AG04450 (cell line): ENCODE measurements around the gene TNK2. TPM values are rescaled to one million over a fixed set of nuclear protein-coding genes. Genes with fewer than 3 reads are reported as not detected.

Experiments used
- CTCF ChIA-PET: fragments of 300-600, 350-600 bp; formaldehyde crosslinking; extraction: SDS; loops from one replicate; lab custom pipeline; 2022; ENCODE audit warnings: antibody characterized with exemption, inconsistent platforms; lab: Charles Lee
- POLR2A ChIA-PET: fragments of 350-600 bp; formaldehyde crosslinking; extraction: SDS; loops from one replicate; lab custom pipeline; 2021; ENCODE audit warnings: antibody characterized with exemption, inconsistent platforms; lab: Yijun Ruan, JAX
- DNase-seq: peaks from one replicate; pipeline ENCODE4 v3.0.0-alpha.2; 2011; ENCODE audit warnings: low read depth, low spot score
- H3K27ac ChIP-seq: one replicate; pipeline ENCODE4 v1.5.1; 2012; ENCODE audit warnings: low read depth, low read length, control low read depth
- H3K27me3 ChIP-seq: one replicate; pipeline ENCODE4 v1.6.0; 2012; ENCODE audit warnings: low read length; ENCODE audit not compliant: control insufficient read depth, insufficient read depth
- H3K4me3 ChIP-seq: 2 replicates; pipeline ENCODE4 v1.5.1; 2011; ENCODE audit warnings: mild to moderate bottlenecking, low read depth, low read length, control low read depth
- H3K9me3 ChIP-seq: 2 replicates; pipeline ENCODE4 v1.5.1; 2012; ENCODE audit warnings: low read length; ENCODE audit not compliant: control insufficient read depth, insufficient read depth
- polyA plus RNA-seq: library from polyadenylated mRNA; depleted of rRNA; stranded (reverse); fragments of >200 nt; gene quantifications from 2 replicates; pipeline ENCODE4 v1.2.3, GENCODE V29; 2011
- TF ChIP-seq, protein P1 (sequence below): IDR thresholded peaks from 2 replicates; pipeline ENCODE4 v1.5.1; 2011; ENCODE audit warnings: low read depth, low read length, control low read depth, inconsistent platforms

Gene TNK2
- polyA plus RNA-seq, 1 experiment, result 2.7 TPM

- Histone ChIP-seq H3K27ac (peak overlapping the region; percentile 31), H3K4me3 (peak overlapping the region; percentile 72), H3K9me3 (no peaks in the 10 kb centered on the region; the same call in 1 of the 2 replicates), H3K27me3 (no peaks in the 10 kb centered on the region)
- ChIA-PET CTCF (interaction anchor here (0.6 to 7.1 kb wide), 23 partner anchors 8 to 359 kb away, joined by 3 to 143 read pairs (median 6); partner anchors contain the start of gene TNK2), POLR2A (interaction anchor here (0.6 to 1.3 kb wide), 8 partner anchors 12 to 1109 kb away, joined by 3 to 6 read pairs (median 4); partner anchors contain the start of gene TNK2)
- no peak for DNase-seq
- TF ChIP-seq, protein P1, sequence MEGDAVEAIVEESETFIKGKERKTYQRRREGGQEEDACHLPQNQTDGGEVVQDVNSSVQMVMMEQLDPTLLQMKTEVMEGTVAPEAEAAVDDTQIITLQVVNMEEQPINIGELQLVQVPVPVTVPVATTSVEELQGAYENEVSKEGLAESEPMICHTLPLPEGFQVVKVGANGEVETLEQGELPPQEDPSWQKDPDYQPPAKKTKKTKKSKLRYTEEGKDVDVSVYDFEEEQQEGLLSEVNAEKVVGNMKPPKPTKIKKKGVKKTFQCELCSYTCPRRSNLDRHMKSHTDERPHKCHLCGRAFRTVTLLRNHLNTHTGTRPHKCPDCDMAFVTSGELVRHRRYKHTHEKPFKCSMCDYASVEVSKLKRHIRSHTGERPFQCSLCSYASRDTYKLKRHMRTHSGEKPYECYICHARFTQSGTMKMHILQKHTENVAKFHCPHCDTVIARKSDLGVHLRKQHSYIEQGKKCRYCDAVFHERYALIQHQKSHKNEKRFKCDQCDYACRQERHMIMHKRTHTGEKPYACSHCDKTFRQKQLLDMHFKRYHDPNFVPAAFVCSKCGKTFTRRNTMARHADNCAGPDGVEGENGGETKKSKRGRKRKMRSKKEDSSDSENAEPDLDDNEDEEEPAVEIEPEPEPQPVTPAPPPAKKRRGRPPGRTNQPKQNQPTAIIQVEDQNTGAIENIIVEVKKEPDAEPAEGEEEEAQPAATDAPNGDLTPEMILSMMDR, result peak; percentile 45; the same call in 1 of the 2 replicates
Measured at GRCh38 chr3:195895078-195895860, 13.1 kb downstream of the TNK2 start.

DNA sequence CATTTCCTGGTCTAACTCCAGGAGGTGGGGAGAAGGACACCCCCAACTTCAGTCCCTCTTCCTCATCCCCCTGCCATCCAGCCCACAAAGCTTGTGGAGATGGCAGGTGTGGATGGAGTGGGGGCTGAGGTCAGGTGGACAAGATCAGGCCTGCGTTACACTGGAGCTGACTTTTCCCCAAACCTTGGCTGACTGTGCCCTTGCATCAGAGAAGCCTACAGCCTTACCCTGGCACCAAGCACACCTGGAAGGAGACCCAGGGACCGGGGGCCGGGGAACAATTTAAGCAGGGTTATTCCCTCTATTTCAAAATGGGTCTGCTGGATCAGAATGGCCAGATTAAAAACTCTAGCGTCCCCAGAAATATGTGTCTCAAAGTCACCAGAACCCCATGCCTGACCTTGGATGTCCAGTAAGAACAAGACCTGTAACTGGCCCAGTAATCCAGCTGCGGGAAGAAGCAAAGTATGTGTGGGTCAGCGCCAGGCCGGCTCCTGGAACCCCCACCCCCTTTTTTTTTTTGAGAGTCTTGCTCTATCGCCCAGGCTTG is 14.4 kb downstream of the TNK2 start:
- CTCF ChIA-PET, result interaction anchor here (0.5 to 7.1 kb wide), 27 partner anchors 8 to 483 kb away, joined by 3 to 143 read pairs (median 6); partner anchors contain the start of gene TNK2

DNA sequence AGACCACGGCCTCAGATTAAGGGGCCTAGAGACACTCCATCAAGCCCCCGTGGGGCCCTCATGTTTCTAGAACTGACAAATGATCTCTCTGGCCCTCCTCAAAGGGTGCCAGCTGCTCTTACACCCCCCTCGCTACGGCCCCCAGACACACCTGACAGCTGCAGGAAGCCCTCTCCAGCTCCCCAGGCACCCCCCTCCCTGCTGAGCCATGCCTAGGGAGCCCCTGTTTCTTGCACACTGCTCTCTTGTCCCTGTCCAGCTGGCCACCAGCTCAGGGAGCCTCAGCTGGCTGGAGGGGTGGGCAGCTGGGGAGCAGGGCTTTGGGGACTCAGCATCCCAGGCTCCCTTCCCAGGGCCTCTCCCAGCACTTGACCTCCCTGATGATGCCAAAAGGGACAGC is 14.8 kb downstream of the TNK2 start:
- ChIA-PET POLR2A (no interaction called here), CTCF (interaction anchor here (1.0 to 7.1 kb wide), 9 partner anchors 9 to 171 kb away, joined by 3 to 143 read pairs (median 24); partner anchors contain the start of gene TNK2)
- no peak overlapping the region for H3K4me3 ChIP-seq
- no peaks in the 10 kb centered on the region for H3K27me3 ChIP-seq
- no peak overlapping the region for H3K27ac ChIP-seq
- TF ChIP-seq, protein P1, result no peak
- DNase-seq, result no peak
- H3K9me3 ChIP-seq, result no peaks in the 10 kb centered on the region; the same call in 1 of the 2 replicates

More for the DNA sequence above, 14.4 kb downstream of the TNK2 start:
- Histone ChIP-seq H3K4me3 (no peak overlapping the region), H3K27ac (no peak overlapping the region), H3K27me3 (no peaks in the 10 kb centered on the region), H3K9me3 (no peaks in the 10 kb centered on the region; the same call in 1 of the 2 replicates)
- POLR2A ChIA-PET, result interaction anchor here (0.8 to 1.3 kb wide), 3 partner anchors 13 to 31 kb away, joined by 3 to 6 read pairs (median 4); partner anchors contain the start of gene TNK2
- no peak for DNase-seq
- TF ChIP-seq, protein P1, result no peak

DNA sequence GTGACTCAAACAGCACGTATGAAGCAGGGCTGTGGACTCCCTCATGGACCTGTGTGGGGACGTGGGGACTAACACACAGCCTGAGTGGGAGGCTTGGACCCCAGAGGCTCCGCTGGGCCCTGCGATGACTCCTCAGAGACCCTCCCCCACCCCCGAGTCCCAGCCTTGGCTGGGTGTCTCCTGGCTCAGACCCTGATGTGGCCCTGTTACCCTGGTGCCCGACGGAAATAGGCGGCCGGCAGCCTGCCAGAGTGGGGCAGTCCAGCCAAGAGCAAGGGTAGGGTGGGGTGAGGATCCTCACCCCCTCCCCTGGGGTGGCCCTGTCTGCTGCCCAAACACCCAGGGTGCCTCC is 15.3 kb downstream of the TNK2 start:
- ChIA-PET CTCF (interaction anchor here (1.4 to 7.1 kb wide), 6 partner anchors 9 to 39 kb away, joined by 3 to 143 read pairs (median 64); partner anchors contain the start of gene TNK2), POLR2A (interaction anchor here (0.8 to 0.9 kb wide), 2 partner anchors 10 to 15 kb away, joined by 3 read pairs; partner anchors contain the start of gene TNK2)
- no peak for DNase-seq
- 0 out of 2 replicates have a peak overlapping the region, but pooled peaks have one; percentile 37 for H3K4me3 ChIP-seq
- no peaks in the 10 kb centered on the region for H3K27me3 ChIP-seq
- H3K9me3 ChIP-seq, result no peaks in the 10 kb centered on the region; the same call in 1 of the 2 replicates
- H3K27ac ChIP-seq, result no peak overlapping the region
- TF ChIP-seq, protein P1, result no peak
